GM23248 (cell line): ENCODE results near the gene ARL14EP. TPM values are rescaled to one million over a fixed set of nuclear protein-coding genes. Genes with fewer than 3 reads are reported as not detected.

Experiments
- DNase-seq: peaks from one replicate; pipeline ENCODE4 v3.0.0-alpha.2; 2015
- H2AFZ ChIP-seq: fragments of 200-600 bp; sonication (generic); 2 replicates; pipeline ENCODE4 v1.6.1; 2016; ENCODE audit warnings: antibody characterized with exemption
- H3F3A ChIP-seq: fragments of 200-600 bp; sonication (generic); 2 replicates; pipeline ENCODE4 v1.6.1; 2016; ENCODE audit warnings: mild to moderate bottlenecking, antibody characterized with exemption, mixed run types; ENCODE audit not compliant: insufficient read depth
- H3K27ac ChIP-seq: fragments of 200-600 bp; sonication (generic); 2 replicates; pipeline ENCODE4 v1.5.1; 2016; ENCODE audit warnings: mild to moderate bottlenecking
- H3K27me3 ChIP-seq: fragments of 200-600 bp; sonication (generic); replicated peaks from 2 replicates; pipeline ENCODE4 v1.6.1; 2016; ENCODE audit warnings: mild to moderate bottlenecking; ENCODE audit not compliant: insufficient read depth
- H3K36me3 ChIP-seq: fragments of 200-600 bp; sonication (generic); 2 replicates; pipeline ENCODE4 v1.6.1; 2016; ENCODE audit warnings: low read depth, mild to moderate bottlenecking
- H3K4me1 ChIP-seq: fragments of 200-600 bp; sonication (generic); 2 replicates; pipeline ENCODE4 v1.6.1; 2016; ENCODE audit warnings: mild to moderate bottlenecking; ENCODE audit not compliant: insufficient read depth
- H3K4me2 ChIP-seq: fragments of 200-600 bp; sonication (generic); one replicate; pipeline ENCODE4 v1.6.1; 2016; ENCODE audit warnings: mild to moderate bottlenecking; ENCODE audit not compliant: unreplicated experiment
- H3K4me3 ChIP-seq: fragments of 200-600 bp; sonication (generic); 2 replicates; pipeline ENCODE4 v1.5.1; 2016; ENCODE audit warnings: mild to moderate bottlenecking
- H3K79me2 ChIP-seq: fragments of 200-600 bp; sonication (generic); 2 replicates; pipeline ENCODE4 v1.6.1; 2016; ENCODE audit warnings: mild to moderate bottlenecking; ENCODE audit not compliant: insufficient read depth
- H3K9ac ChIP-seq: fragments of 200-600 bp; sonication (generic); 2 replicates; pipeline ENCODE4 v1.6.1; 2016; ENCODE audit warnings: mild to moderate bottlenecking
- H3K9me2 ChIP-seq: fragments of 200-600 bp; sonication (generic); 2 replicates; pipeline ENCODE4 v1.6.1; 2016; ENCODE audit warnings: mixed run types, mild to moderate bottlenecking, moderate library complexity; ENCODE audit not compliant: insufficient read depth
- H3K9me3 ChIP-seq: fragments of 200-600 bp; sonication (generic); one replicate; pipeline ENCODE4 v1.6.1; 2017; ENCODE audit warnings: low read depth
- H4K20me1 ChIP-seq: fragments of 200-600 bp; sonication (generic); 2 replicates; pipeline ENCODE4 v1.6.0; 2016; ENCODE audit not compliant: insufficient read depth
- EZH2 ChIP-seq: fragments of 200-600 bp; sonication (generic); IDR thresholded peaks from 2 replicates; pipeline ENCODE4 v1.6.1; 2018; ENCODE audit warnings: antibody characterized with exemption, mild to moderate bottlenecking; ENCODE audit not compliant: insufficient read depth, poor library complexity, severe bottlenecking
- EZH2phosphoT487 ChIP-seq: fragments of 200-600 bp; sonication (generic); IDR thresholded peaks from 2 replicates; pipeline ENCODE4 v1.6.1; 2018; ENCODE audit warnings: antibody characterized with exemption, moderate library complexity, mild to moderate bottlenecking, low read depth; ENCODE audit not compliant: insufficient read depth
- WGBS, 2 experiments: methylation state at CpG; one replicate each; pipeline ENCODE4 v1.1.6; 2015 to 2017; ENCODE audit warnings: low lambda C conversion rate in 2 of 2, low coverage in 1 of 2; ENCODE audit errors: missing lambda C conversion rate in 2 of 2; 5-methylcytosine and 5-hydroxymethylcytosine counted together
- in situ Hi-C: fragments of 300-500 bp; cut with MboI; formaldehyde crosslinking; loops from 2 replicates; pipeline ENCODE4 v1.15.0; 2020
- polyA plus RNA-seq: library from polyadenylated mRNA; unstranded; fragments of >200 nt; fragmentation: Nextera tagmentation; extraction: Ambion mirVana; gene quantifications from 2 replicates; pipeline ENCODE4 v1.2.1, GENCODE V29; 2016
- total RNA-seq: library from RNA; depleted of rRNA; stranded (reverse); fragments of >200 nt; shearing (Covaris generic); gene quantifications from 2 replicates; pipeline ENCODE4 v1.2.3, GENCODE V29; 2014

The ARL14EP gene
- total and polyA plus RNA-seq, 2 experiments from 2014 or later: 30.2 to 34.4 TPM

- TF ChIP-seq EZH2 (no peak), EZH2phosphoT487 (no peak)
- Histone ChIP-seq H3K79me2 (no peaks in the 10 kb centered on the region), H3F3A (no peaks in the 10 kb centered on the region), H3K36me3 (no peaks in the 10 kb centered on the region), H3K27me3 (no peaks in the 10 kb centered on the region), H3K27ac (no peak overlapping the region), H4K20me1 (no peaks in the 10 kb centered on the region), H3K4me2 (no peak overlapping the region), H3K9me2 (no peaks in the 10 kb centered on the region), H2AFZ (no peak overlapping the region), H3K4me1 (no peaks in the 10 kb centered on the region), H3K9ac (no peak overlapping the region), H3K9me3 (no peaks in the 10 kb centered on the region), H3K4me3 (no peak overlapping the region)
- in situ Hi-C loops: no loop called here
- no peak for DNase-seq
- WGBS, 2 experiments: 54 to 64% methylated on average over 3 of the region's 3 CpGs
Measured at GRCh38 chr11:30282289-30282631, 40.6 kb upstream of the ARL14EP start.

- Histone ChIP-seq H3K4me1 (no peaks in the 10 kb centered on the region), H4K20me1 (no peaks in the 10 kb centered on the region), H3K4me2 (no peak overlapping the region), H3F3A (no peaks in the 10 kb centered on the region), H3K27ac (no peak overlapping the region), H3K4me3 (no peak overlapping the region), H3K9me2 (no peaks in the 10 kb centered on the region), H3K79me2 (no peaks in the 10 kb centered on the region), H2AFZ (no peak overlapping the region), H3K9ac (no peak overlapping the region), H3K27me3 (no peaks in the 10 kb centered on the region), H3K36me3 (no peaks in the 10 kb centered on the region), H3K9me3 (no peaks in the 10 kb centered on the region)
- WGBS, 2 experiments: 25 to 29% methylated on average over 3 of the region's 3 CpGs
- DNase-seq: no peak
- in situ Hi-C loops: no loop called here
- TF ChIP-seq EZH2phosphoT487: no peak
- no peak for TF ChIP-seq EZH2
Measured at GRCh38 chr11:30284836-30285235, 38.1 kb upstream of the ARL14EP start.

GRCh38 chr11:30285416-30286121 is 37.3 kb upstream of the ARL14EP start:
- Histone ChIP-seq H2AFZ (no peak overlapping the region), H3K9ac (no peak overlapping the region), H3K27ac (no peak overlapping the region), H3K4me1 (no peaks in the 10 kb centered on the region), H3K27me3 (no peaks in the 10 kb centered on the region), H3K4me3 (no peak overlapping the region), H3K9me3 (no peaks in the 10 kb centered on the region), H3K9me2 (no peaks in the 10 kb centered on the region), H4K20me1 (no peaks in the 10 kb centered on the region), H3K79me2 (no peaks in the 10 kb centered on the region), H3K36me3 (no peaks in the 10 kb centered on the region), H3K4me2 (no peak overlapping the region), H3F3A (no peaks in the 10 kb centered on the region)
- WGBS, 2 experiments: 37 to 41% methylated on average over 3 of the region's 3 CpGs
- no peak for DNase-seq
- in situ Hi-C loops: no loop called here
- TF ChIP-seq EZH2phosphoT487 (no peak), EZH2 (no peak)

- H4K20me1 ChIP-seq: no peaks in the 10 kb centered on the region
- TF ChIP-seq EZH2 (no peak), EZH2phosphoT487 (no peak)
- H2AFZ ChIP-seq: no peak overlapping the region
- no peak overlapping the region for H3K9ac ChIP-seq
- H3K79me2 ChIP-seq: no peaks in the 10 kb centered on the region
- H3K4me2 ChIP-seq: no peak overlapping the region
- no peaks in the 10 kb centered on the region for H3K4me1 ChIP-seq
- H3K9me3 ChIP-seq: no peaks in the 10 kb centered on the region
- DNase-seq: no peak
- WGBS, 2 experiments: 13 to 20% methylated on average over 4 of the region's 4 CpGs
- H3K9me2 ChIP-seq: no peaks in the 10 kb centered on the region
- H3K27me3 ChIP-seq: peaks cover 2% of the 10 kb centered on the region; the same call in 1 of the 2 replicates
- H3K36me3 ChIP-seq: no peaks in the 10 kb centered on the region
- H3F3A ChIP-seq: no peaks in the 10 kb centered on the region
- in situ Hi-C loops: no loop called here
- no peak overlapping the region for H3K4me3 ChIP-seq
- H3K27ac ChIP-seq: no peak overlapping the region
Measured at GRCh38 chr11:30291331-30291730, 31.6 kb upstream of the ARL14EP start.
